NB4 (cell line): Measurements from ENCODE around the gene CCBE1.

Experiments used
- CTCF ChIP-seq: IDR thresholded peaks from one replicate; pipeline ENCODE4 v1.5.1; 2012; ENCODE audit warnings: low read depth, low read length
- MAX ChIP-seq: IDR thresholded peaks from 2 replicates; pipeline ENCODE4 v1.6.1; 2011; ENCODE audit warnings: low read depth, low read length
- MYC ChIP-seq: IDR thresholded peaks from 2 replicates; pipeline ENCODE4 v1.6.1; 2011; ENCODE audit warnings: low read depth, low read length
- POLR2A ChIP-seq: IDR thresholded peaks from 2 replicates; pipeline ENCODE4 v1.6.1; 2011; ENCODE audit warnings: mild to moderate bottlenecking; ENCODE audit not compliant: insufficient read length; ENCODE audit errors: extremely low read depth

GRCh38 chr18:59479776-59480175, 217.4 kb downstream of the CCBE1 start:
- TF ChIP-seq CTCF, result no peak
- TF ChIP-seq POLR2A, result no peak
- TF ChIP-seq MYC, result no peak
- TF ChIP-seq MAX, result no peak
